ENCODE data around the gene CACNA1C.
"Not testable (repeated sequence)": the region's sequence is repeated elsewhere in the genome, so short reads cannot be mapped to it uniquely, and the experiment has no call there.

CACNA1C gene

DNA sequence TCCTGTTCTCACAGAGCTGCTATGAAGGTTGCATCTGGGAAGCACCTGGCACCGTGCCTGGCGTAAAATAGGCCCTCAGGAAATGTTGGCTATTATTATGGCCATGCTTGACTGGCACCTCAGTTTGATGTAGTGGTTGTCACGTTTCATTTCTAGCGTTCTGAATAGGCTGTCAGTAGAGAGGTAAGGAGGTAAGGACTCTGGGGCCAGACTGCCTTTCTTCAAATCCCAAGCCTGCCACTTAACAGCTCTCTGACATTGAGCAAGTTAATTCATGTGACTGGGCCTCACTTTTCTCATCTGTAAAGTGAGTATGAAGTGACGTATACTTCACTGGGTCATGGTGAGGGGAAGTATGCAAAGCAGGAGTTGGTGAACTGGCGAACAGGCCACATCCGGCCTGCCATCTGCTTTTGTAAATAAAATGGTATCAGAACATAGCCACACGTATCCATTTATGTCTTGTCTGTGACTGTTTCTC lies 196.2 kb downstream of the CACNA1C start:
- no peak for DNase-seq (ENCODE audit: low read depth in 2 of 3, low spot score in 2 of 3)

DNA sequence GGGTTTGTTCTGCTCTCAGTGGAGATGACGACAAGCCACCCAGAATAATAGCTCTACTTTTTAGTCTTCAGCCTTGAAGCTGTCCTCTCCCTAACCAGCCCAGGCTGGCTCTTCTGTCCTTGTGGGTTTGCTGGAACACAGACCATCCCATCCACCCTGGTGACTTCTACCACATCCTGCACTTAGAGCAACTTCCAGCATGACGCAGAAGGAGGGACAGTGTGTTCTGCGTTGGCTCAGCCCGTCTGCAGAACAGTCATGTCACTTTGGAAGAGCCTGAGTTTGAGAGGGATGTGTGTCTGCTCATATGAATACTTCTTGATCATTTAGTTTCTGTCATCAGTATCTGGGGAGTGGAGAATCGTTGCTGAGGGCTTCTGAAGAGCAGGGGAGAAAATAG lies 198.0 kb downstream of the CACNA1C start:
- DNase-seq (ENCODE audit: low read depth in 2 of 3, low spot score in 2 of 3) = no peak

- DNase-seq (ENCODE audit: low read depth in 2 of 3, low spot score in 2 of 3) = no peak
Observed at GRCh38 chr12:2251526-2252209, 198.9 kb downstream of the CACNA1C start.

DNA sequence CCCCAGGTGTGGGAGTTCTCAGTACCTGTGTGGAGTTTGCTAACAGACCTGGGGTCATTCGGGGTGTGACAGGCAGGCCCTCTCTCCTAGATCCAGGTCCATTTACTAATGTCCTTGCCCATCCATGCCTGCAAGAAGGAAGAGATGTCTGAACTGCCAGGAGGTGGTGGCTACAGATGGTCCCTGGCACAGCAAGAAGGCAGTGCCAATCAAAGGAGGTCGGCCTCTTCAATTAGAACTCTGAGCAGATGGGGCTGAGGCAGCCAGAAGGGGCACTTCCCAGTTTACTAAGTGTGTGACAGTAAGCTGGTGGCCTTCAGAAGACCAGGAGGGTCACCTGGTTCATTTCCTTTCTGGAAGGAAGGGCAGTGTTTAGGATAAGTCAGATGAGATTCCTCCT lies 202.5 kb downstream of the CACNA1C start:
- no peak for DNase-seq (ENCODE audit: low read depth in 2 of 3, low spot score in 2 of 3)

DNA sequence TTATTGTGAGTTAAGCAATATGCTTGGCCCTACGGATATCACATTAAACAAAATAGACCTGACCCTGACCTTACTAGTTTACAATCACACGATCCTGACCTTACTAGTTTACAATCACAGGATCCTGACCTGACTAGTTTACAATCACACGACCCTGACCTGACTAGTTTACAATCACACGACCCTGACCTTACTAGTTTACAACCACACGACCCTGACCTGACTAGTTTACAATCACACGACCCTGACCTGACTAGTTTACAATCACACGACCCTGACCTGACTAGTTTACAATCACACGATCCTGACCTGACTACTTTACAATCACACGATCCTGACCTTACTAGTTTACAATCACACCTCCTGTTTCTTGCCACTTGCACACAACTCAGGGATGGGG lies 202.9 kb downstream of the CACNA1C start:
- DNase-seq (ENCODE audit: low read depth in 2 of 3, low spot score in 2 of 3) = not testable (repeated sequence)

DNA sequence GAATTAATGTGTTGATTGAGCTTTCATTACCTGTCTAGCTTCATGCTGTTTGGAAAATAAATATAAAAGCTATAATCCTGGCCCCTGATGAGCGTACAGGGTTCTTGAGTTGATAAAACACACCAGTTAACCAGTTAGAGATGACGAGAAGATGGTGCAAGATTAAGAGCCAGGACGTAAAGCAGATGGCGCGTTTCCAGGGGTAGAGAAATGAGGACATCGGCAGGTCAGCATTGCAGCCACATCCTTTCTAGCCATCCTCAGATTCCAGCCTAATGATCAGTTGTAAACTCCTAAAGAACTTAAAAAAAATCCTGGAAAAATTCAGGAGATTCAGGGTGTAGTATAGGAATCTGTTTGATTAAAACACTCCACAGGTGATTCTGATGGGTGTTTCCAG lies 203.7 kb downstream of the CACNA1C start:
- no peak for DNase-seq (ENCODE audit: low read depth in 2 of 3, low spot score in 2 of 3)

GRCh38 chr12:2256915-2257314 lies 204.1 kb downstream of the CACNA1C start:
- no peak for DNase-seq (ENCODE audit: low read depth in 2 of 3, low spot score in 2 of 3)

DNA sequence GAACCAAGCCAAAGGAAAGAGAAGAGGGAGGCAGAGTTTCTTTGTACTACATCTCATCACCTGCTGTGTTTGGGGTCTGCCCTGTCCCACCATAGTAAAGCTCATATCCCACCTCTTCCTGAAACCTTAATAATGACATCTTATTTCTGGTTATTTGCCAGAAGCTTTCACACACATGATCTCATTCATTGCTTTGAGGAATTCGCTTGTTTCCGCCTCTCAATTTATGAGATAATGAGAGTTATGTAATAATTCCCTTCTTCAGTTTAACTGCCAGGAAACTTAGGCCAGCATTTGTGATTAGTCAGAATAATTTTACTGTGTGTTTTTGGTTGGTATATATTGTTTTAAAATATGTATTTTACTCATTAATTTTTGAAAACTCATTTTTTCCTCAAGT lies 205.2 kb downstream of the CACNA1C start:
- no peak for DNase-seq (ENCODE audit: low read depth in 2 of 3, low spot score in 2 of 3)

GRCh38 chr12:2259369-2259768 lies 206.6 kb downstream of the CACNA1C start:
- no peak for DNase-seq (ENCODE audit: low read depth in 2 of 3, low spot score in 2 of 3)

GRCh38 chr12:2260441-2260840 lies 207.7 kb downstream of the CACNA1C start:
- DNase-seq (ENCODE audit: low read depth in 2 of 3, low spot score in 2 of 3) = no peak

DNA sequence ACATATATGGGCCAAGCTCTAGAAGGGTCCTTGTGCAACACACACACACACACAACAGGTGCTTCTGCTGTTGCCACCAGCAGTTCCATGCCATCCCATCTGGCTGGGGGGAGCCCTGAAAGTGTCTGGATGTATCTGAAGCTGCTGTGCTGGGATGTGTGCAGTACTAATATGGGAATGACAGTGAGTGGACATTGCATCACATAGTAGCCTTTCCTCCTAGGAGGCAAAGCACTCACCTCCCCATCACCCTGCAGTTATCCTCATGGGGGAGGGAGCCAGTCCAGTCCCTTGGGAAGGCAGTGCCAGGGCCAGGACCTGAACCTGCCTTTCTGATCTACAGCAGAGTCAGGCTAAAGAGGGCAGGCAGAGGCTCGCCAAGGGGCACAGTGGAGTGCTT lies 208.9 kb downstream of the CACNA1C start:
- no peak for DNase-seq (ENCODE audit: low read depth in 2 of 3, low spot score in 2 of 3)

DNA sequence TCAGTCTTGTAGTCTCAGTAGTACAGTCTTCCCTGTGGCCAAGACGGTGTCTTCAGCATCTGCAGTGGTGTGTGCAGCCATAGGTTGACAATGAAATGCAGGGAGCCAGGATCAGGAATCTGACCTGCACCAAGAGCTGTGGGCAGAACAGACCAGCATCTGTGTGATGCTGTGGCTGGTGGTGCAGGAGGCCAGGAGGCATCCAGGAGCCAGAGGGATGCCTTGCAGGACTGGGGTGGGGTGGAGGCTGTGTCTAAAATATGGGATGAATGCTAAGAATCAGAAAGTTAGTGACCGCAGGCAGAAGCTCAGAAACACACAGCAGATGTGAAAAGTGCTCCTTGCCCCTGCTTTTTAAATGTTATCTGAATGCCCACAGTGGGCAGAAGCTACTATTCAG lies 209.7 kb downstream of the CACNA1C start:
- DNase-seq (ENCODE audit: low read depth in 2 of 3, low spot score in 2 of 3) = no peak

GRCh38 chr12:2263901-2264300 lies 211.1 kb downstream of the CACNA1C start:
- DNase-seq (ENCODE audit: low read depth in 2 of 3, low spot score in 2 of 3) = no peak

- DNase-seq (ENCODE audit: low read depth in 2 of 3, low spot score in 2 of 3) = no peak
Observed at GRCh38 chr12:2264651-2265232, 212.0 kb downstream of the CACNA1C start.

- DNase-seq (ENCODE audit: low read depth in 2 of 3, low spot score in 2 of 3) = no peak
Observed at GRCh38 chr12:2265461-2266167, 212.8 kb downstream of the CACNA1C start.

DNA sequence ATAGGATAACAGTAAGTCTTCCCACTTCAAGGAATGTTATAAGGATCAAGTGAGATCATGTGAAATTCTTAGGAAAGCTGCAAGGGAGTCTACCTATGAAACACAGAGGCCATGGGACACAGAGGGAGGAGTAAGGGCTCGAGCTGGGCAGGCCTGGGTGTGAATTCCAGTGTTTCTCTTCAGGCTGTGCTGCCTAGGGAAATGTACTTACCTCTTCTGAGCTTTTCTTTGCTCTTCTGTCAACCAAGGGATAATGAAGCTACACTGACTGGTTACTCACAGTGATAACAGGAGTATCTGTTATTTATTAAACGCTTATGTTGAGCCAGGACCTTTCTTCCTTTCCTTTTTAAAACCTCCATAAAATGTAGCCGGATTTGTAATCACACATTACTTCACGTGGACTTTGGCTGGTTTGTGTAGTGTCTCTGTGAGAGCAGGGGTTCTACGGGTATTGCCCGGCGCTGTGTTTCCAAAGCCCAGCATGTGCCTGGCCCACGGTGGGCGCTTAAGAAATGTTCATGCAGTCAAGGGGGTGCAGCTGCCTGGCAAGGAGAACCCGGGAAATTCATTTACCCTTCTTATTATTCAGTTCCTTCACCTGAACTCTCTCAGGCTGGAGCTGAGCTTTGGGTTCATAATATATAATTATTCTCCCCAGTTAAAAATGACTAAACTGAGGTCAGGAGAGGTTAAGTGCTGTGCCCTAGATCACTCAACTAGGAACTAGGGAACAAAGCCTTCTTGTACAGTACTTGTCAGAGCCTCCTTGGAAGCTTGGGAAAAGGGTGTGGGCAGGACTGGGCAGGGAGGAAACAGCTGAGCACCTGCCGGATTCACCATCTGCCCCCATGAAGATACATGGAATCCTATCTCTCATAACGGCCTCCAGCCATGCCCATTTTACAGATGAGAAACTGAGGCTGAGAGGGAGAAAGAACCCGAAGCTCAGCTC lies 214.2 kb downstream of the CACNA1C start:
- DNase-seq (ENCODE audit: low read depth in 2 of 3, low spot score in 2 of 3) = no peak

- DNase-seq (ENCODE audit: low read depth in 2 of 3, low spot score in 2 of 3) = no peak
Observed at GRCh38 chr12:2267703-2268470, 215.1 kb downstream of the CACNA1C start.

DNA sequence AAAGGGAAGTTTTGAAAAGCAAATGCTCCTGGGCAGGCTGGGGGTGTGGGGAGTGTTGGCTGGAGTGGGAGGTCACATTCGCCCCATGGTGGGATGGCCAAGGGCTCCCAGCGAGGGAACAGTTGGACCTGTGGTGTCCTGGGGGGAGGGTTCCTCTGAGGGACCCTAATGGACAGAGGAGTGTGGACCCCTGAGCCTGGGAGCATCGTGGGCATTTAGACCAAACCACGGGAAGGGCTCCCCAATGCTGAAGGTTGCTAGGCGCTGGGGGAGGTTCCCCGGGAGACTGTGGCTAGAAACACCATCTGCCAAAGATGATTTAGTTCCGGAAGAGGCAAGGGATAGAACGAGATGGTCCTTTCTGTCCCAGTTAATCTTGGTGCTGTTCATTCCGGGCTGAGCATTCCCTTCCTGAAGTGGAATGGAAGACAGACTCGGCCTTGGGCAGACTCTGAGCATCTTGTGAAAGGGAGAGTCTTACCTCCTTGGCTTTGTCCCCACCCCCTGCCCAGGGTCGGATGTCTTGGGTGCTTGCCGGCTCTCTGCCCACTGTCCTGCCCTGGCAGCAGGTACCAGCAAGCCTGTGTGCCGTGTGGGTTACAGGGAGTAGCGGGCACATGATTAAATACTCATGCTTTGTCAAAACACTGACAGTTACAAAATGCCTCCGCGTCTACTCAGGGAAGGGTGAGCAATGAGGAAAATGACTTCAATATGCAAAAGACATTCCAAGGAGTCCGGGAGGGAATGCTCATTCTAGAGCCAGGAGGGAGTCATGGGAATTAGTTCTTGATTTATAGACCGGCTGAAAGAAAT lies 215.9 kb downstream of the CACNA1C start:
- no peak for DNase-seq (ENCODE audit: low read depth in 2 of 3, low spot score in 2 of 3)

DNA sequence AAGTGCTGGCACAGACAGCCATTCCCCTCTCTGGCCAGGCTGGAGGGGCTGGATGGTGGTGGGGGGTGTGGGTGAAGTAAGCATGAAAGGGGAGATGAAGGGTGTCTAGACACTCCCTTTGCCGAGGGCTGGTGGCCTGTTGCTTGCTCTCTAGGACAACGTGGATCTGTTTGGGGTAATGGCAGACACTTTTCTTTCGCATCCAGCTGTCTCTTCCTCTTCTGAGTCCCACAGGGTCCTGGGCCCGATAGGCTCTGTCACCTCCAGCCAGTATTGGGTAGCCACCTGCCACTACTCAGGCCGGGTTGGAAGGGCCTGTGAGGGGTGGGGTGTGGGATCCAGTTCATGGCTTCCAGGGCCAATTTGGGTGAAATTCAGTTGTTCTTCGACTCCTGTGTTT lies 218.1 kb downstream of the CACNA1C start:
- no peak for DNase-seq (ENCODE audit: low read depth in 2 of 3, low spot score in 2 of 3)

DNA sequence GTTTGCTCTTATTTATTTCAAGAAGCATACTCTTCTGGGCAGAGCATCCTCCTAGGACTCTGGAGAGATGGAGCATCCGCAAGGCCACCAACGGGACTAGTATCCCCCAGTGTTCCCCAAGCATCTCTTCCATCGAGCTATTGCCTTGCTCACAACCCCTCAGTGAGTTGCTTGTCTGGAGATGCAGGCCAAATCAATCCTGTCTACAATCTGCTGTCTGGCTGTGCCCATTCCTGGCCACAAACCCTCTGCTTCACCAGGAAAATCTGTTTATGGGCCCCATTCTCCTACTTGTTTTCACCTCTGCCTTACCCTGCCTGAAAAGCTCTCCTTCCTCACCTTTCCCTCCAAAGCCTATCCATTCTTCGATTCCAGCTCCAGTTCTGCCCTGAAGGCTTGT lies 219.2 kb downstream of the CACNA1C start:
- DNase-seq (ENCODE audit: low read depth in 2 of 3, low spot score in 2 of 3) = no peak
